Stimulated activated CD8-positive, alpha-beta memory T cell treated with anti-CD3 and anti-CD28 coated beads, Interleukin-4, amount 100 ng/mL, for 4 hours (primary cell): Measurements from ENCODE around the gene ALG14.
"Not testable (repeated sequence)": the region's sequence is repeated elsewhere in the genome, so short reads cannot be mapped to it uniquely, and the experiment has no call there.

Experiments
- DNase-seq, 2 donors: peaks; one replicate each; pipeline ENCODE4 v3.0.0-alpha.2; 2020; ENCODE audit warnings: low read depth in 2 of 2, low spot score in 1 of 2

ALG14 gene

DNA sequence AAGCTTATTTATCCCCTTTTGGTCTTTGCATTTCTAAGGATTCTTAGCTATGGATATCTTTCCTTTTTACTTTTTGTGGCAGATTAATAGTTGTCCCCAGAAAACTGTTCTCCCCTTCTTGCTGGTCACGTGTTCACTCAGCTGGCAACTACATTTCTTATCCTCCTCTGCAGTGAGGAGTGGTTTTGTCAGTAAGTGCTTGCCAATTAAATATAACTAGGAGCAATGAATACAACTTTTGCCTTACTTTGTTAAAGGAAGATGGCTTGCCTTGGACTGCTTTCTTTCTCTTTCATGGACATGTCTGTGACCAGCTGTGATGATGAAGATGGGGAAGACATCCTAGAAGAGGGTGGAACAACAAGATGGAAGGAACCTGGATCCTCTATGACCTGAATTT is 15.6 kb upstream of the ALG14 start:
- no peak for DNase-seq

DNA sequence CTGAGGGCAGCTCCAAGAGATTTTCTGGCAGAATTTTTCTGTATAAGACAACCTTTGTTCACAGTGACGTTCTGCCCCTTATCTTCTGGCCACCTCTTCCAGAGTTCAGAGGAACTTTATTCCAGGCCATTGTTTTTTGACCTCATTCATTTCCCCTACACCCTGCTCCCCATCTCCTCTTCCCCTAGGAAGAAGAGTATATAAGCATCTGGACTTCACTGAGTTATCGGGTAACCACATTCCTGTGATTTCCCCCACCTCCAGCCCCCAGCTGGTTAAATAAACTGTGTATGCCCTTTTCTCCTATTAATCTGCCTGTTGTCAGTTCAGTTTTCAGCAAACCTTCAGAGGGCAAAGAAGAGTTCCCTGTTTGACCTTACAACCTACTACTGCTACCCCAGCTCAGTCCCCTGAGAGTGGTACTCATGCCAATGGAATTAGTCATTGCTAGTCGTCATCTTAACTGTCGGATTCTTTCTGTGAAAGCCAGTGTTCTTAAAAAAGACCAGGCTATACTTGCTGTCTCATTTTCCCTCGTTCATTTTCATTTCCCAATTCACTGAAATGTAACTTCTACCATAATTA is 14.3 kb upstream of the ALG14 start:
- DNase-seq, result no peak

DNA sequence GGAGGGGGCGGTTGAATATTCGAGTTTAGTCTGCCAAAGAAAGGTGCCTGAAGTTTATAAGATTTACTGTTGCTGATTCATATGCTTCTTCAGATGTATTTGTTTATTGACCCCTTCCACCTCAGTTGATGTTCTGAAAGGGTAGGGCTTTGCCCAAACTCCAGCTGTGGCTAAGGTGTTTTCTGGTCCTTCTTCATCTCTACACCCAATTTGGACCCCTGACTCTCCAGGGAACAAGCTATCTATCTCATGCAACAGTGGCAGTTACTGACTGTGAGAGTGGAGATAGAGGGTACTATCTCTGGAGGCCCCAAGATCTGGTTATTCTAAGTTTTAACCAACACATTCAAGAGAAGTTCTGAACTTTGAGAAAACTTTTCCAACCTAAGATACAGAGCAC is 12.6 kb upstream of the ALG14 start:
- DNase-seq, result no peak

DNA sequence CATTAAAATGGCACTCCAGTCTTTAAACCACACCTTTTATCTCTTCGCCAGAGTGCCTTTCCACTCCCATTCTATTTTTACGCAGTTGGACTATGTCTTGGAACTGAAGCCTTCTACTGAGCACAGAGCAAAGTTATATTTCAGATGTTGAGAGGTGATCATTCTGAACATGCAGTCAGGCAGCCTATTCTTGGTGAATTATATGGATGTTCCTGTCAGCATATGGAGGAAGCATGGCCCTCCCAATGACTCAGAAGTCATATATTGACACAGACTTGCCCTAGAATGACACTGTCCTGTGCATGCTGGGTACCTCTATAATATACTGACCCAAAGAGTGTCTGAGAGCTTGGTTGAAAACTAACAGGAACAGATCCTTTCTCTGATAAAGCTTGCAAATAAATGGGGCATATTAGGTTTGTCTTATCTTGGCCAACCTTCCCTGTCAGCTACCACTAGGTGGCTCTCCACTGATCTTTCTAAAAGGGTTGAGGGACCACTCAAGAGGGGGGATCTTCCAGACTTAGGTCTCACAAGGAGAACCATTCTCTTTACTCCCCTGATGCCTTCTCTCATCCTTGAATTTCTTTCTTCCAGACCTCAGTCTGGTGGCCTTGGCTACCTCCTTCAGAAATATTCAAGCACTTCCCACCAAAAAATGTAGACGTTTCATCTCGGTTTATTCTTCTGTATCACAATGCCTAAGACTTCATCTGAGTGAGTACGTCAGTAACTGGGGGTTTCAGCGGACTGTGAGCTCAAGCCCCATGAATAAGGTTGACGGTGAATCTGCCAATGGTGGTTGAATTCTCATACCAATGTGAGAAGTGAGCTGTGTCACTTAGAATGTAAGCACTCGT is 11.8 kb upstream of the ALG14 start:
- no peak for DNase-seq

DNA sequence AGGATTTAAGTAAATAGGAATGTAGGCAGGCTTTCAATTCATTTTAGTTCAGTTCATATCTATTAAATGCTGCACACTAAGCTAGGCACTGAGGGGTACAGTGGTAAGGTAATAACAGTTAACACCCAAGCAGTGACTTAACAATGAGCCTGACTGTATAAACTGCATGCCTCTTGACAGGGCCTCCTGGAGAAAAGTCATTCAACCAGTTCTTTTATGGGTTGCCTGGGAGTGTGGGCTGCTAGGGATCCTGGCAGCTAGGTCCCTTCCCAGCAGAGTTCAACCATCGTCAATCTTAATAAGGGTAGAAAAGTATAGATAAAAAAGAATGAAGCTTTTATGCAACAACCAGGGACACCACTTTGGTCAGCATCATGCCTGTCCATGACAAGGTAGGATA is 8.1 kb upstream of the ALG14 start:
- no peak for DNase-seq

DNA sequence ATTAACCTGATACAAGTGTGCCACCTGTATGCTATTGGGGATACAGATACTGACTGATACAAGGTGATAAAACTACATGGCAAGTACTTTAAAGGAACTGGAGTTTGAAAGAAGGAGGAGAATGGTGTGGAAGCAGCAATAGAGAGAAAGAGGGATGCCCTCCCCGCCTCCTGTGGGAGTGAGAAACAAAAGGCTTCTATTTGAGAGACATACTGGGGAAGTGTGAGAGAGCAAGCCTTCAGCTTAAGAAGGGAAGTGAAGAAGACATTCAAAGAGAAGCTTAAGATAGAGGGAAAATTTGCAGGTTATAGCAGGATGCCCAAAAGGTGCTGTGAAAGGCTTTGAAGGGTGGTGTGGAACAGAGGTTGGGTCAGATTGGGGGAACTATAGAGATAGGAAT is 7.7 kb upstream of the ALG14 start:
- DNase-seq, result no peak

DNA sequence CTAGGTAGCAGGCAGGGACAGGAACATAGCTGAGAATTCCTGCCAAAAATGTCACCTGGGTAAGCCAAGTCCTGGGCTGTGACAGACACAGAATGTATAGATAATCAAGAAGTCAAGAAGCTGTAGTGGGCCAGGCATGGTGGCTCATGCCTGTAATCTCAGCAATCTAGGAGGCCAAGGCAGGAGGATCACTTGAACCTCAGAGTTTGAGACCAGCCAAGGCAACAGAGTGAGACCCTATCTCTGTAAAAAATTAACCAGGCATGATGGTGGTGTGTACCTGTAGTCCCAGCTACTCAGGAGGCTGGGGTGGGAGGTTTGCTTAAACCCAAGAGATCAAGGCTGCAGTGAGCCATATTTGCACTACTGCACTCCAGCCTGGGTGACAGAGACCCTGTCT is 3.3 kb upstream of the ALG14 start:
- no peak for DNase-seq

DNA sequence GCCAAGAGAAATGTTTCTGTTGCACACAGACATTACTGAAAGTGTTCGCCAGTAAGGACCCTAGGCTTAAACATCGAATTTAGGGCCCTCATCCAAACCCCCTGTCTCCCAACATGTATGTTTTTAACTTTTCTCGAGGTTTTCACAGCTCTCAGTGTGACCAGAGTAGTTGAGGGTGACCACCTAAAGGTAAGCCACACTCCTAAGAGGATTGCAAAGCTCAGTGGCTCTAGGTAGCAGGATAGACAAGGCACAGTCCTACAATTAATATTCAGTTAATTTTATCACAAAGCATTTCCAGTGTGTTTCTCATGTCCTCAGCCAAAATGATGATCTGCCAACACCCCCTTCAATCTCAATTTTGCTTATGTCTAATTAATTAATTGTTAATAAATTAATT is 695 bp upstream of the ALG14 start:
- DNase-seq, result no peak

DNA sequence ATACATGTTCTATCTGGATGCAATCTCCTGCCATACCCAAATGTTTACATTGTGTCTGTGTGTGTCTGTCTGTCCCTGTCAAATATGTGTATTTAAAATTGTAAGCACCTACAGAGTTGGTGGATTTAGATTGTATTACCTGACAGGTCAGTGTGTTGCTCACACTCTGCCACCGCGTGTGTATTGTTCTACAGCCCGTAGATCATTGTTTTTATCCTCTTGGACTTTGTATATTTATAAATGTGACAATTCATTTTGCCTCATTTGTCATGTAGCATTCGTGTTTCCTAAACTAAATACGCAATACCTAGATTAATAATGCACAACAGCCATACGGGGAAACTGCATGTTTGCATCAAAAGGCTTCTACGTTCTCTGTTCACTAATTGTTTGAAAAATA is 634 bp downstream of the ALG14 start:
- no peak for DNase-seq

DNA sequence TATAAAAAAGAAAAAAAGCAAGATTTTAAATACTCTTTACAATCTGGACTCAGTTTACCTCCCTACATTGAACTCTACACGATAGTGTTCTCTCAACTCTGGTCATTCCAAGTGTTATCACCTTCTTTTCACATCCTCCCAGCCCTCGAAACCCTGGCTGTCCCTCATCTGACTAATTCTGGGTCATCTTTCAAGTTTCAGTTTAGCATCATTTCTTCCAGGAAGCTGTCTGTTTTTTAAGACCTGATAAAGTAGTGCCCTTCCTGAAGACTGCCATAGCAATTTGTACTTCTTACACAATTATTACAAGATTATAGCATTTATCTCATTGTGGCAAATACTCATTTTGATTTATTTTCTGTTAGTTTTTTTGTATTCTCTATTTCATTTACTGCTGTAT is 1.2 kb downstream of the ALG14 start:
- DNase-seq, result no peak

DNA sequence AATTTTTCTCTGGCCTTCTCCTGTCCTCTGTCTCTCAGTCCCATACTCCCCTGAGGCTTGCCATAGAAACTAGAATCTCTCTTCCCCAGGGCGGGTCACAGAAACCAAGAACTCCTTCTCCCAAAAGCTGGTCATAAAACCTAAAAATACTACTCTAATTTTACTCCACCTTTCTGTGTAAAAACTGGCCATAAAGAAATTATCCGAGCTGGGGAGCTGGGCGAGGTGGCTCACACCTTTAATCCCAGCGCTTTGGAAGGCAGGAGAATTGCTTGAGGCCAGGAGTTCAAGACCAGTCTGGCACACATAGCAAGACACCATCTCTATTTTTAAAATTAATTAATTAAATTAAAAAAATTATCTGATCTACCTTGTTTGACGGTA is 3.0 kb downstream of the ALG14 start:
- DNase-seq, result no peak

DNA sequence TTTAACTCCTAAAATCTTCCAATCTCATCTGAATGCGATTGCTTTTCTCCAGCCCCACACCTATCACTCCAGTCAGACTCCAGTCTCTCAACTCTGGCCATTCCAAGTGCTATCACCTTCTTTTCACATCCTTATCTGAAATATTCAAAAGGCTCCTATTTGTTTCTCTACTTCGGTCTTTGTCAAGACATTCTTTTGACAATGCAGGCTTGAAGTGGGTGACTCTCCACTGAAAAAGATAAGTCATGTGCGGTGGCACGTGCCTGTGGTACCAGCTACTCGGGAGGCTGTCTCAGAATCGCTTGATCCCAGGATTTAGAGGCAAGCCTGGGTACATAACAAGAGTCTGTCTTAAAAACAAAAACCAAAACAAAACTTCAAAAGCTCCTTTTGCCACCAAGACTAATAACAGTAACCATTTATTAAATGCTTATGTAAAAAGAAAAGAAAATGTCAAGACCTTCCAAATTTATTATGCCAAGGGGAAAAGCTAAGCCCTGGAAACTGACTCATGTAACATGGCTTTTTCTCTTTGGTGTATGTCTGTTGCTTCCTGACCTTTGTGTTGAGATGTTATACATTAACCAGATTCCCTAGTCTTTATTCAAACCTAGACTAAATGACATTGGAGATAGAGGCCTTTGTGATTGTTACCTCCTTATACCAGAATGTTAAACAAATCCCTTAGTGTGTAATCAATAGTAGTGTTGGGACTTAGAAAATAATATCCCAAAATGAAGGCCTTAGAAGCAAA is 3.6 kb downstream of the ALG14 start:
- no peak for DNase-seq

DNA sequence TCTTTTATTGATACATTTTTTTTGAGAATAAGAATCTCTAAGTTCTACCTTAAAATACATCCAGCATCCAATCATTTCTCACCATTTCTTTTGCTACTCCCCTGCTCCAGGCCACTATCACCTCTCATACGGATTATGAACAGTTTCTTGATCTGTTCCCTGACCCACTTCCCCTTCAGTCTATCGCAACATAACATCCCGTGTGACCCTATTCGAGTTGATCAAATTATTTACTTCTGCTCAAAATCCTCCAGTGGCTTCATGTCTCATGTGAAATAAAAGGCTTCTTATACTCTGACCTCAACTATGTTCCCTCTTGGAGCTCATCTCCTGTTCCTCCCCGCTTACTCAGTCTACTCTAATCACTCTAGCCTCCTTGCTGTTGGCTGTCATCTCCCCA is 5.2 kb downstream of the ALG14 start:
- no peak for DNase-seq

DNA sequence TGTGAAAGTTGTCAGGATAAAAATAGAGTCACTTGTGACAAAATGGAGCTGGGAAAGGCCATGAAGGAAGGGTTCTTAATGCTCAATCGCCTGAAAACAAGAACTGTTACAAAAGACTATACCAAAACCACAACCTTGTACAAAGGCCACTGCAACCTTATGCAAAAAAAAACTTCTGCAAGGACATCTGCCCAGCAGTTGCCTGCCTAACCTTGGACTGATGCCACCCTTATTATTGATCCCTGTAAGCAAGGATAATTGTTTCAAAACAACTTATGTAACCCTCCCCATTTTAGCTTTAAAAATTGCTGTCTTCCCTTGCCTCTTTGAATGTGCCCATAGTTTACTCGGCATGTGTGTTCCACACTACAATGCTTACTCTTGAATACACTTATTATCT is 5.7 kb downstream of the ALG14 start:
- no peak for DNase-seq

DNA sequence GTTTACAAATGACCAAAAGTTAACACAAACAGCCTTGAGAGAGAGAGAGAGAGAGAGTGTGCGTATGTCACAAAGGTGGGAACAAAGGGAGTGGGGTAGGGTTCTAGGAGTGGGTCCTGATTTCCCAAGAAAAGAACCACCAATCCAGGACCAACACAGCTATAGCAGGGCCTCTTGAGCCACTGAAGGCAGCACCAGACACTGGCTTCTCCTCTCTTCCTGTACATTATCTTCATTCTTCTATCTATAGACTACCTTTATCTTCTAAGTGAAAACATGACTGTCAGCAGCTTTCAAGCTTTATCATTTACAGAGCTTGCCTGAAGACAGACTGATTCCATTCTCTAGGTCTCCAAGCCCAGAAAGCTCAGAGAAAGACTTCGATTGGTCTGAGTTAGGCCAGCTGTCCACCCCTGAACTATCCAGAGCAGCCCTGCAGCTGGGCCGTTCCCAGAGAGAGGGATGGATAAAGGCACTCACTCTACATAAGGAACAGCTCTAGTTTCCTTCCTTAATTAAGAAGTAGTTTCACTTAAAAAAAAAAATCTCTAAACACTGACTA is 11.2 kb downstream of the ALG14 start:
- no peak for DNase-seq

DNA sequence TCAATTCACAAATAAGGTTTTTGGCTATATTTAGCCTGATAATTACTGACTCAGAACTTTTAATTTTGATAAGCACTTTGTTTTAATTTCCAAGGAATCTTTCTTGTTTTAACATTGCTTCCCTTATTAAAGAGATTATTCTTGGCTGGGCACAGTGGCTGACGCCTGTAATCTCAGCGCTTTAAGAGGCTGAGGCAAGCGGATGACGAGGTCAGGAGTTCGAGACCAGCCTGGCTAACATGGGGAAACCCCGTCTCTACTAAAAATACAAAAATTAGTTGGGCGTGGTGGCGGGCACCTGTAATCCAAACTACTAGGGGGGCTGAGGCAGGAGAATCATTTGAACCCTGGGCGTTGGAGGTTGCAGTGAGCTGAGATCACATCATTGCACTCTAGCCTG is 13.8 kb downstream of the ALG14 start:
- no peak for DNase-seq

DNA sequence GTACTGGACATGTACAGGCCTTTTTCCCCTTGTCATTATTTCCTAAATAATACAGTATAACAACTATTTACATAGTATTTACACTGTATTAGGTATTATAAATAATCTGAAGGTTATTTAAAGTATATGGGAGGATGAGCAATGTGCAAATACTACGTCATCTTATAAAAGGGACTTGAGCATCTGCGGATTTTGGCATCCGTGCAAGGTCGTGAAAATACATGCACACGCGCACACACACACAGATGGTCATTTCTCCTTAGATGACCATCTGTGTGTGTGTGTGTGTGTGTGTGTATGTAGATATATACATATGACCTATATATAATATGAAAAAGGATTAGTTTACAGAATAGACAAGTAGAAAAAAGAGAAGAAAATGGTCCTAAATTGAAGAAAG is 15.4 kb downstream of the ALG14 start:
- no peak for DNase-seq

DNA sequence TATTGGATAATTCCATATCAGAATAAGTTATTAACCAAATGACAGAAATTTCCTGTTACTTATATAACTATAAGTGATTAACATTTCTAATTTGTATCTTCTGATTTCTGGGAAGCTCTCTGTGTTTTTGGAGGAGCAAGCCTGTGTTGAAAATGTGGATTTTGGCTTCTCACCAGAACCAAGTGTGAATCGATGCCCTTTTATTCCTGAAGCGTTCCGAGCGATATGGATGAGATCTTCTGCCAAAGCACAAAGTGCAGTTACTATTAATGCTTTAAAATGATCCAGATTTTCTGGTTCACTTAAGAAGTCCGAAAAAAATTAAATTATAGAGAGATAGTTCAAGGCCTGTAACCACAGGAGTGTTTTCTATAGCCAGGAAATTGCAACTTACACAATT is 22.8 kb downstream of the ALG14 start:
- DNase-seq, result no peak

DNA sequence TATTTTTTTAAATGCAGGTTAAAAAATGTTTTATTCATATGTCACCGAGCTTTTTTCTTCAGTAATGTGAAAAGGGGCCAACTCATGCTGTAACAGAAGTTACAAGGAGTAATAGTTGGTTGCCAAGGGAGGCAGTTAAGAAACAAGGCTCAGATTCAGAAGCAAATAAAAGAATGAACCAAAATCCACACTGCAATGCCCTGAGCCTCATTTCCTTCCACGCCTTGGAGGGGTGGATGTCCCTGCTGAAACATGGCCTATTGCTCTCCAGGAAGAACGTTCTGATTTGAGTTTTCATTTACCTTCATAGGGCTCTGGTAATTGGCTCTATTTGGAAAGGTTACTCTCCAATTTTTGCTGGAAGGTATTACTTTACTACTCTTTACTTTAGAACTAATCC is 24.4 kb downstream of the ALG14 start:
- no peak for DNase-seq

DNA sequence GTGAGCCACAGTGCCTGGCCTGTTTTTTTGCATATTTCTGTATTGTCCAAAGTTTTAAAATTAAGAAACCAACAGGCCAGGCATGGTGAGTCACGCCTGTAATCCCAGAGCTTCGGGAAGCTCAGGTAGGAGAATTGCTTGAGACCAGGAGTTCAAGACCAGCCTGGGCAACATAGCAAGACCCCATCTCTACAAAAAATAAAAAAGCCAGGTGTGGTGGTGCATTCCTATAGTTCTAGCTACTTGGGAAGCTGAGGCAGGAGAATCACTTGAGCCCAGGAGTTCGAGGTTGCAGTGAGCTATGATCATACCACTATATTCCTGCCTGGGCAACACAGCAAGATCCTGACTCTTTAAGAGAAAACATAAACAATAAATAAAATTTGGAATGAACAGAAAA is 25.1 kb downstream of the ALG14 start:
- DNase-seq, result not testable (repeated sequence)

DNA sequence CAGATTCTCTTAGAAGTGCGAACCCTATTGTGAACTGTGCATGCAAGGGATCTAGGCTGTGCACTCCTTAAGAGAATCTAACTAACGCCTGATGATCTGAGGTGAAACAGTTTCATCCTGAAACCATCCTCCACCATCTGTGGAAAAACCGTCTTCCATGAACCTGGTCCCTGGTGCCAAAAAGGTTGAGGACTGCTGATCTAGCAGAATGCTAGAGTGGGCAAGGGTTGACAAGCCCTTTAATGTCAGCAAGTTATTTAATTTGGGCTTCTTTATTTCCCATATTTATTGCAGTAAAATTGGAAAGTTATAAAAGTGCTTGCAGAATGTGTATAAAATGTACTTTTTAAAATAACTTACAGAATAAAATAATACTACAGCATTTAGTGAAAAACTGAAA is 26.4 kb downstream of the ALG14 start:
- DNase-seq, result no peak
